B cell (primary cell): ENCODE data around the gene TMEM179B. TPM values are rescaled to one million over a fixed set of nuclear protein-coding genes. Genes with fewer than 3 reads are reported as not detected.
A peak's percentile ranks its signal among the peaks of the same experiment; 100 is the strongest.

Experiments used
- ATAC-seq: fragments of 200-7000 bp; cut with Tn5 transposase; one replicate; pipeline ENCODE4 v1.10.0; 2021; ENCODE audit warnings: low read depth, mild to moderate bottlenecking, moderate number of reproducible peaks, moderate library complexity
- CTCF ChIA-PET: fragments of 350-600 bp; sonication (Branson Sonifier 250); formaldehyde crosslinking; loops from one replicate; lab custom pipeline; 2021; ENCODE audit warnings: antibody characterized with exemption, inconsistent platforms; lab: Charles Lee
- POLR2A ChIA-PET: fragments of 350-600 bp; sonication (Branson Sonifier 250); formaldehyde crosslinking; loops from one replicate; lab custom pipeline; 2021; ENCODE audit warnings: antibody characterized with exemption; lab: Charles Lee
- DNase-seq: peaks from one replicate; pipeline ENCODE4 v3.0.0; 2013
- H2AFZ ChIP-seq: 2 replicates; pipeline ENCODE4 v1.6.1; 2012; ENCODE audit warnings: mild to moderate bottlenecking, low read depth, low read length; ENCODE audit not compliant: insufficient read depth, poor library complexity, severe bottlenecking
- H3K27ac ChIP-seq, 2 donors: 1 replicate in 1 of 2; 2 replicates in 1 of 2; pipeline ENCODE4 v1.5.1; 2012 to 2013; ENCODE audit warnings: low read length in 2 of 2, mild to moderate bottlenecking in 2 of 2, moderate library complexity in 1 of 2
- H3K27me3 ChIP-seq, 4 experiments: fragments of 200-600 bp in 1 of 4; sonication (generic) in 1 of 4; replicated peaks in 1 of 4; 1 replicate in 2 of 4; 2 replicates in 2 of 4; pipeline versions ENCODE4 v1.6.1 to v1.7.0; 2013 to 2016; ENCODE audit warnings: low read length in 3 of 4, mild to moderate bottlenecking in 2 of 4, mixed read lengths in 1 of 4, moderate library complexity in 1 of 4; ENCODE audit not compliant: insufficient read depth in 4 of 4, control insufficient read depth in 3 of 4; ENCODE audit errors: control extremely low read depth in 1 of 4
- H3K36me3 ChIP-seq, 2 experiments: replicated peaks in 1 of 2; 1 replicate in 1 of 2; 2 replicates in 1 of 2; pipeline versions ENCODE4 v1.6.1 to v1.7.1; 2013; ENCODE audit warnings: low read length in 1 of 2; ENCODE audit not compliant: insufficient read depth in 2 of 2, control insufficient read depth in 1 of 2; ENCODE audit errors: control extremely low read depth in 1 of 2, extremely low read depth in 1 of 2
- H3K4me1 ChIP-seq, 2 donors: fragments of 200-600 bp in 1 of 2; sonication (generic) in 1 of 2; 1 replicate in 1 of 2; 2 replicates in 1 of 2; pipeline versions ENCODE4 v1.5.1 to v1.6.1; 2013 to 2017; ENCODE audit warnings: low read length in 2 of 2; ENCODE audit not compliant: control insufficient read depth in 2 of 2, insufficient read depth in 2 of 2
- H3K4me2 ChIP-seq: replicated peaks from 2 replicates; pipeline ENCODE3; 2012; ENCODE audit warnings: mild to moderate bottlenecking, low read depth, low read length; ENCODE audit not compliant: poor library complexity, severe bottlenecking
- H3K4me3 ChIP-seq, 5 experiments: fragments of 200-600 bp in 1 of 5; sonication (generic) in 1 of 5; 1 replicate in 3 of 5; 2 replicates in 2 of 5; pipeline versions ENCODE4 v1.5.1 to v1.7.0; 2011 to 2016; ENCODE audit warnings: low read length in 4 of 5, mild to moderate bottlenecking in 4 of 5, low read depth in 2 of 5, control low read depth in 1 of 5, moderate library complexity in 1 of 5; ENCODE audit not compliant: insufficient read depth in 1 of 5; ENCODE audit errors: control extremely low read depth in 1 of 5, extremely low read depth in 1 of 5
- H3K79me2 ChIP-seq: fragments of 200-600 bp; sonication (generic); one replicate; pipeline ENCODE4 v1.6.0; 2016; ENCODE audit warnings: low read length; ENCODE audit not compliant: control insufficient read depth, insufficient read depth
- H3K9ac ChIP-seq: fragments of 200-600 bp; sonication (generic); 2 replicates; pipeline ENCODE4 v1.6.1; 2017; ENCODE audit warnings: mild to moderate bottlenecking, low read length, moderate library complexity
- H3K9me3 ChIP-seq, 3 donors: one replicate each; pipeline versions ENCODE4 v1.6.1 to v1.7.1; 2013; ENCODE audit warnings: low read length in 2 of 3; ENCODE audit not compliant: control insufficient read depth in 2 of 3, insufficient read depth in 1 of 3; ENCODE audit errors: control extremely low read depth in 1 of 3
- H4K20me1 ChIP-seq: 2 replicates; pipeline ENCODE4 v1.6.0; 2012; ENCODE audit warnings: mild to moderate bottlenecking, low read length; ENCODE audit not compliant: insufficient read depth, control insufficient read depth, poor library complexity, severe bottlenecking
- H3K27ac Mint-ChIP-seq: one replicate; pipeline ENCODE4 v1.8.0; 2021; ENCODE audit warnings: mixed read lengths
- H3K27me3 Mint-ChIP-seq: one replicate; pipeline ENCODE4 v1.8.0; 2021; ENCODE audit warnings: mixed read lengths
- H3K4me1 Mint-ChIP-seq: one replicate; pipeline ENCODE4 v1.8.0; 2021; ENCODE audit warnings: mixed read lengths
- H3K4me3 Mint-ChIP-seq: one replicate; pipeline ENCODE4 v1.8.0; 2021; ENCODE audit warnings: mixed read lengths
- H3K9me3 Mint-ChIP-seq: one replicate; pipeline ENCODE4 v1.8.0; 2022; ENCODE audit warnings: mixed read lengths; ENCODE audit not compliant: insufficient read depth
- CTCF ChIP-seq: fragments of 200-600 bp; IDR thresholded peaks from one replicate; pipeline ENCODE4 v1.8.0; 2022; ENCODE audit warnings: antibody characterized with exemption, mild to moderate bottlenecking
- EZH2 ChIP-seq: IDR thresholded peaks from 2 replicates; pipeline ENCODE4 v1.6.1; 2012; ENCODE audit warnings: borderline replicate concordance, low read depth, mild to moderate bottlenecking, moderate library complexity, low read length; ENCODE audit not compliant: insufficient read depth, poor library complexity, severe bottlenecking
- WGBS: methylation state at CpG from one replicate; pipeline ENCODE4 v1.1.5; 2013; ENCODE audit warnings: missing lambda C conversion rate; ENCODE audit not compliant: insufficient coverage; 5-methylcytosine and 5-hydroxymethylcytosine counted together
- intact Hi-C: fragments of 100-400 bp; cut with micrococcal nuclease; formaldehyde crosslinking; loops from one replicate; pipeline ENCODE4 v1.10.0; 2022
- polyA plus RNA-seq: library from polyadenylated mRNA; depleted of rRNA; stranded (reverse); fragments of >200 nt; gene quantifications from 2 replicates; pipeline ENCODE4 v1.2.3, GENCODE V29; 2012
- total RNA-seq, 2 donors: library from RNA; stranded (reverse); fragments of 120-200 nt in 1 of 2; gene quantifications; 1 replicate in 1 of 2; 2 replicates in 1 of 2; pipeline versions ENCODE4 v1.2.3 to v1.2.4, GENCODE V29; 2013 to 2022

The TMEM179B gene
- total and polyA plus RNA-seq, 2 donors (not counting 1 experiment from before 2014, with no cell fraction given), result 62.3 to 64.3 TPM

GRCh38 chr11:62832336-62833234, 45.4 kb downstream of the TMEM179B start, which contains the start of gene TEX54:
TSS of gene TEX54 (minus strand) at chr11:62832841.
- H3K9me3 Mint-ChIP-seq, result no peaks in the 10 kb centered on the region
- TF ChIP-seq EZH2 (no peak), CTCF (no peak)
- ChIA-PET POLR2A (interaction anchor here (0.6 to 2.8 kb wide), 15 partner anchors 8 to 241 kb away, joined by 3 to 53 read pairs (median 10); partner anchors contain the start of genes C11orf98, CSKMT, HNRNPUL2 and NXF1), CTCF (interaction anchor here (1.1 to 2.8 kb wide), 7 partner anchors 9 to 104 kb away, joined by 3 to 14 read pairs (median 5); partner anchors contain the start of genes TMEM179B, TTC9C and ZBTB3)
- peaks cover 85% of the 10 kb centered on the region for H3K79me2 ChIP-seq
- 22% methylated on average over 36 of the region's 40 CpGs for WGBS
- peak within 1 kb of the TSS; percentile 97 for H3K27ac Mint-ChIP-seq
- peak within 1 kb of the TSS; percentile 92 for H3K4me3 Mint-ChIP-seq
- H3K4me1 ChIP-seq, result peaks cover 16 to 30% of the 10 kb centered on the region in 2 donors
- ATAC-seq, result peak; percentile 1
- no peaks in the 10 kb centered on the region for H3K27me3 Mint-ChIP-seq
- no peak for DNase-seq
- H3K4me1 Mint-ChIP-seq, result peaks cover 42% of the 10 kb centered on the region
- no peaks in the 10 kb centered on the region for H3K27me3 ChIP-seq
- H3K27ac ChIP-seq, result peak within 1 kb of the TSS; percentile 96 to 99
- peak within 1 kb of the TSS; percentile 75 for H2AFZ ChIP-seq
- H3K9ac ChIP-seq, result peak within 1 kb of the TSS; percentile 99
- H3K4me2 ChIP-seq, result peak within 1 kb of the TSS; percentile 94
- intact Hi-C loops, result loop anchor here (1.0 to 2.0 kb wide), 5 partner anchors 24 to 258 kb away; partner anchors contain the start of genes GANAB, HNRNPUL2 and TAF6L
- H3K9me3 ChIP-seq, result no peaks in the 10 kb centered on the region
- H4K20me1 ChIP-seq, result peaks cover 30% of the 10 kb centered on the region
- H3K36me3 ChIP-seq, result peaks cover 0 to 47% of the 10 kb centered on the region in 2 experiments
- H3K4me3 ChIP-seq, result peak within 1 kb of the TSS; percentile 69 to 96 (median 92)
